Vagina (tissue), 2 donors: ENCODE data around the gene IL1RAPL2.

ENCODE experiments used
- CTCF ChIP-seq, 3 experiments: fragments of 450-650 bp in 2 of 3; fragments of 200-600 bp in 1 of 3; sonication (generic) in 1 of 3; IDR thresholded peaks; one replicate each; pipeline ENCODE4 v1.5.1; 2017 to 2019; ENCODE audit warnings: antibody characterized with exemption in 3 of 3, mild to moderate bottlenecking in 2 of 3, moderate library complexity in 2 of 3
- POLR2A ChIP-seq, 2 donors: fragments of 450-650 bp; IDR thresholded peaks; one replicate each; pipeline ENCODE4 v1.6.1; 2017; ENCODE audit warnings: antibody characterized with exemption in 2 of 2, mild to moderate bottlenecking in 2 of 2, moderate library complexity in 2 of 2
- POLR2AphosphoS5 ChIP-seq, 2 donors: sonication (generic); formaldehyde crosslinking; IDR thresholded peaks; one replicate each; pipeline ENCODE4 v1.9.0; 2017; ENCODE audit warnings: antibody characterized with exemption in 2 of 2, mild to moderate bottlenecking in 2 of 2, low read depth in 1 of 2; ENCODE audit not compliant: insufficient read depth in 1 of 2

DNA sequence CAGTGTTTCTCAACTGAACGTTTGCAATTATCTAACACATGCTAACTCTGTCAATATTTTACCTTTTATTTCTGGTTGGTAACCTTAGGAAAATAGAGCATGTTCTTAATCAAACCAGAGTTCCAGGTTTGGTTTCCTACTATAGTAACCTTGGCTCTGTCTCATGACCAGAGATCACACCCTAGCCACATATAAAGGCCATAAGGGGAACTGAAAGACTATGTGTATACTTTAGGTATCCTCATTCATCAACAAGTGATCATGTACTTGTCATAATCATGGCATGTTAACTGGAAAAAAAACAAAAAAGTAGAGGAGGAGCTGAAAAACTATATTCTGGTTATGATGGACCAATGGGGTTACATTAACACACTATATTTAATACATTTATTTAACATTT lies 352.1 kb downstream of the IL1RAPL2 start:
- TF ChIP-seq CTCF (IDR thresholded peaks at IDR 0.05) (no peak), POLR2A (IDR thresholded peaks at IDR 0.05) (no peak), POLR2AphosphoS5 (IDR thresholded peaks at IDR 0.05; ENCODE audit: insufficient read depth in 1 of 2, low read depth in 1 of 2) (no peak)
